GM18498 (cell line): Measurements from ENCODE around the gene ARHGAP25.
"Not testable (repeated sequence)": the region's sequence is repeated elsewhere in the genome, so short reads cannot be mapped to it uniquely, and the experiment has no call there.

ENCODE experiments used
- ATAC-seq: cut with Tn5 transposase; IDR thresholded peaks from one replicate; pipeline ENCODE4 v1.9.1; 2021; ENCODE audit warnings: mild to moderate bottlenecking, moderate library complexity; ENCODE audit not compliant: unreplicated experiment

ARHGAP25 gene

GRCh38 chr2:68796295-68796905 is 61.8 kb downstream of the ARHGAP25 start:
- no peak for ATAC-seq

GRCh38 chr2:68798569-68798968 is 64.0 kb downstream of the ARHGAP25 start:
- ATAC-seq, result no peak

GRCh38 chr2:68799140-68800026 is 64.8 kb downstream of the ARHGAP25 start:
- ATAC-seq, result no peak

DNA sequence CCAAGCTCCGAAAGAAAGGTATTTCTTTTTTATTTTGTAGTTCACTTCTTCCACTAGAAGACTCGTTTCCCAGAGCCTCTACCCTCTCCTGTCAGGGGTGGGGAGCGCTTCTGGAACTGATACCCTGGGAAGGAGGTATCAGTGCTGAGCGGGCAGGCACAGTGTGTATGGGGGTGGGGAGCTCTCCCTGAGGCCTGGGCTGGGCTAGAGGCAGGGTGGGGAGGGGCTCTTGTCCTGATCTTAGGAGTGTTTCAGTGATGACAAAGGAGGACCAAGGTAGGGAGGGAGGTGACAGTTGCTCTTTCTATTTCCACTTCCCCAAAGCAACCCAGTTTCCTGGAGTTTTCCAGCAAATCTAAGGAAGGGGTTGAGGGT is 65.4 kb downstream of the ARHGAP25 start:
- no peak for ATAC-seq

DNA sequence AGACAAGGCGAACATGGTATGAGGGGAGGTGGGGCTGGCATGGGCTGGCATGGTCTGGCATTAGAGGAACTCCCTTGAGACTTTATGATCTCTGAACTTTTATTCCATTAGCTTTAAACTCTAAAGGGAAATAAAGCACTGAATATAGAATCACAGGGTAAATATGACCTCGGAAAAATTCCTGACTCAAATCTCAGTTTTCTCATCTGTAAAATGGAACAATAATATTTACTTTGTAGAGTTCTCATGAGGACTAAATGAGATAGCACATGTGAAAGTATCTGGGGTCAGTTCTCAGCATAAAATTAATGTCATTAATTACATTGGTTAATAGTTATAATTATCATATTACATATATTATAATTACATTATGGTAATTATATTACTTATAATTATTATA is 65.9 kb downstream of the ARHGAP25 start:
- no peak for ATAC-seq

- ATAC-seq, result not testable (repeated sequence)
These were observed 67.5 kb downstream of the ARHGAP25 start for GRCh38 chr2:68802161-68802560.

DNA sequence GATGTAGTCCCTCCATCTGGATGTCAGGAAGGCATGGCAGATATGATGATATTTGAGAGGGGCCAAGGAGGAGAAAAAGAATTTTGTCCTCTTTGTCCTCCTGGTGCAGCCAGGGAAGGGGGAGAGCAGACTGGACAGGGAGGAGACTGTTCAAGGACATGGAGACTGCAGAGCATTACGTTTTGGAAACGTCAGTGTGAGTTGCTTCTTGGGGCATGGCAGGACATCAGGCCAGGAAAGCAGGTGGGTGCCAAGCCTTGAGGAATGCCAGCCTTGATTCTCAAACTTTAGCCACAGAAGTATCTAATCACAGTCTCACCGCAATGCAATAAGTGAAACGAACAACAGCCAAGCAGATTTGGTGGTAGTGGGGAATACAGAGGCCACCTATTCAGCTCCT is 70.4 kb downstream of the ARHGAP25 start:
- ATAC-seq, result no peak

DNA sequence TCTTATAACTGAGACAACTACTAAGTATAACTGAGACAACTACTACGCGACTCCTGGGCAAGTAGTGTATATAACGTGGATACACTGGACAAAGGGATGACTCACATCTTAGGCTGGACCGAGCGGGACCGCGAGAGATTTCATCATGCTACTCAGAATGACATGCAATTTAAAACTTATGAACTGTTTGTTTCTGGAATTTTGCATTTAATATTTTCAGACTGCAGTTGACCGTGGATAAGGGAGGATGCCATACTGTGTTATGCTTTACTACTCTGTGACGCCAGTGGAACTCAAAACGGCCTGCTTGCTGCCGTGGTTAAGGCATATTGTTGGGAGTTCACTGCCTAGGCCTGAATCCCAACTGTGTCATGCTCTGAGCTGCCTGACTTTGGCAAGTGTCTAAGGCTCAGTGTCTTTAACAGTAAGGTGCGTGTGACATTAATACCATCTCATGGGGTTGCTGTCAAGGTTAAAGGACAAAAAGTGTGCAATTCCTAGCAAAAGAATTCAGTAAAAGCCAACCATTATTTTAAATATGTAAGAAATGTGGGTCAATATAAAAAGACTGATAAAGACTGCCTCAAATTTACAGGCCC is 72.0 kb downstream of the ARHGAP25 start:
- no peak for ATAC-seq

DNA sequence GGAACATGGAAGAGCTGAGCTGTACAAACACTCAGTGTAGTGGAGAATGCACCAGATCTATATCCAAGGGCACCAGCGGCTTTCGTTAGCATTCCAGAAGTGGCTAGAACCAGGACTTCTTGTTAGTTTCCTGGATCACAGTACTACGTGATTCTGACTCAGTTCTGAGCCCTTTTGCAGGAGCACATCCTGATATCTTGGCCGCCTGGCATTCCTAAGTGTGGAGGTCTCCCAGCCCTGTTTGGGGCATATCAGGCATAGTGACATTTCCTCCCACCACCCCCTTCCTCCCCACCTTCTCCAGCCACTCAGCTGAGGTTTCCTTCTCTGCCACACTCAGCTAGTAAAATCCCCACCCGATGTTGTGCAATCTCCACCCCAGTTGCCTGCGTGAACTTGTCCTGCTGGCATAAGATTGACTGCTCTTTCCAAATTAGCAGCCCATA is 73.2 kb downstream of the ARHGAP25 start:
- ATAC-seq, result no peak

DNA sequence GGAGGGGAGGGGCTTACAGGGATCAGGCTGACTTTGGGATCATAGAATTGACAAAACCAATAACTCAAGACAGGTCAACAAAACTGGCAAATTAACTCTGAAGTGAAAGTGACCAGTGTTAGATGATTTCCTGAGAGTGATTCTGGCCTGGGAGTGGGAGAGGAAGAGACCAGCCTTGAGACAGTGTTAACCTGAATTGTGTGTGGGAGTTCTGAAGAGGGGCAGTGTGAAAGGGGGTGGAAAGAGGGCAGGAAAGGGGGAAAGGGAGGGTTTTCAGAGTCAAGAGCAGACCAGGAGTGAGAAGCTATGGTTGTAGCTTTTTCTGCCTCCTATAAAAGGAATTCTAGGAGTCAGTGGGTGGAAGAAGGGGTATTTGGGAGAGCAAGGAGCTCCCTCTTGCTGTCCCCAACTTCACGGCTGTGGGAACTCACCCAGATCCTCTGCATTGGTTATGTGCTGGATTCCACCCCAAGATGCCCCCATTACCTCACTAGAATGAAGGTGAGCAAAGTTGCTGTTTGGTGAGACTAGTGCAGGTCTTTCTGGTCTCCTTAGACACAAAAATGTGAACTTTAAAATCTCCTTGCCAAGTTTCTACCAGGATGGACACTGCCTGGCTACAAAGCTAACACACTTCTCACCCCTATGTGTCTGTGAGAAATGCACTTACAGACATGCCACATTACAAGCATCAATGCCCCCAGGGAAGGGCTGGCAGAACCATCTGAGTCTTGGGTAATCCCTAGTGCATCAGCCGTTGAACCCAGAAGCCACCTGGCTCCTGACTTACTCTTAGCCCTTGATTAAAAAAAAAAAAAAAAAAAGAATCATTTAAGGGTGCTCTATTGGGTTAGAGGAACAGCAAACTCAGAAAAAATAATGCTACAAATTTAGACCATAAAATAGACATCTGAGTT is 75.0 kb downstream of the ARHGAP25 start:
- no peak for ATAC-seq

GRCh38 chr2:68811364-68811763 is 76.8 kb downstream of the ARHGAP25 start:
- ATAC-seq, result no peak

DNA sequence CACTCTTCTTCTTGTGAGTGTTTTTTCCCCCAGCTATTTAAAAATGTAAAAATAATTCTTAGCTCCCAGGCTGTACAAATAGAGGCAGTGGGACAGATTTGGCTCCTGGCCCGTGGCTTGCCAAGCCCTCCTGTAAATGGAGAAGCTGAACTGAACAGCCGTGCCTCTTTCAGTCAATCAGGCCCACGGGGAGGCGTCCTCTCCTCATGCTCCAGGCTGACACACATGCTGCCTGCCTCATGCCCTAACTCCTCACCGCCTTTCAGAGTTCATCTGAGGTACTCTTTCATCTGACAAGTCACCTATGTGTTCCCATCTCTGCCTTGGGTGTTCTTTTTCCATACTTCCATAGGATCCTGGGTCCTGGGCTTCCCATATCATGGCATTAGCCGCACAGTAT is 77.6 kb downstream of the ARHGAP25 start:
- ATAC-seq, result no peak

GRCh38 chr2:68813596-68813995 is 79.0 kb downstream of the ARHGAP25 start:
- ATAC-seq, result no peak

GRCh38 chr2:68817306-68817705 is 82.7 kb downstream of the ARHGAP25 start:
- ATAC-seq, result no peak

DNA sequence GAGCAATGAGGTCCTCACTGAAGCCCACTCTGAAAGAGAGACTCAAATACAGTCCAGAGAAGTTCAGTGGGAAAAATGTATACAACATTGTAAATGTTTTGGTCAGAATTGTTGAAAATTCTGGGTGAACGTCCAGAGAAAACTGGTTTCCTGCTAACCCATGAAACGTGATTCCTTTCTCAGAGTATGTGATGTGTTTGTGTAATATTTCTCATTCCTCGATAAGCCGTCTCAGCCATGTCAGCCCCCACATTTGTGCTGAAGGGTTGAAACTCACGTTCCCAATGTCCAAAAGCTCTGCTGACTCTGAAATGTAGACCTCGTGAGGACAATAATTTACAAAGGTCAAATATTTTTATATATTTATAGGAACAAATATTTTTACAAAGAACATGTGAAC is 84.9 kb downstream of the ARHGAP25 start:
- ATAC-seq, result no peak

GRCh38 chr2:68822207-68822872 is 87.7 kb downstream of the ARHGAP25 start:
- ATAC-seq, result no peak

DNA sequence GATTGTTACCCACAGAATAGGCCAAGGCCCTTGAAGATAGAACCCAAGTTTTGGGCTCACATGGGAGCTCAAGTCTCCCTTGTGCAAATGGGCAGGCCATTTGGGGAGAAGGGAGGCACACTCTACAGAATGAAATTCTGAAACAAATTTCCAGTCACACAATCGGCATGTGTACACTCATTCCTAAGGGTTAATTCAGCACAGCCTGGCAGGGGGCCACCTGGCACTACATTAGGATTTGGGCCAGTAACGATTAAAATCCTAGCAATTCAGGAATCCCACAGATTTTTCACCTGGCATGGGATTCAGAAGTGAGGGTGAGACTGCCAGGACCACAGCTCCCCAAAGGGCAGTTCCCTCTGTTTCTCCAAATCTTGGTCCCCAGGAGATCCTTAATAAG is 90.2 kb downstream of the ARHGAP25 start:
- ATAC-seq, result no peak

GRCh38 chr2:68825866-68826265 is 91.3 kb downstream of the ARHGAP25 start:
- ATAC-seq, result no peak

GRCh38 chr2:68827666-68828065 is 93.1 kb downstream of the ARHGAP25 start:
- ATAC-seq, result no peak
